Inferior parietal cortex (tissue), 1 donor: ENCODE measurements around the gene MYO6.

Source experiments
- DNase-seq: peaks from one replicate; pipeline ENCODE4 v3.0.0-alpha.2; 2016; ENCODE audit errors: extremely low spot score

MYO6 gene

DNA sequence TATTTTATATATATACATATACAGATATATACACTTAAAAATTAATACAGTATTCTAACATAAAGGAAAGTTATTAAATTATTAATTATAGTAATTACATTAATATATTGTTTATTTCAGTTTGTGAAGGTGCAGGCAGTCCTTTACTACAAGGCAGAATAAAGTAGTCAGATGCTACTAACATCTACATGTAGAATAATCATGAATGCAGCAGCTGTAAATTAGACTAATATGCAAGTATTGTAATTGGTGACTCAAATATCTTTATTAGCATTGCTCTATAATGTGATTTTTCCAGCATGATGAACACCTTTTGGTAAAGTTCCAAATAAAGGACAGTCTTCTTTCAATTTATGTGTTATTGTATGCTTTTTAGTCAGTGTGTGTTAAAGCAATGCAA is 17.3 kb downstream of the MYO6 start:
- no peak for DNase-seq

GRCh38 chr6:75770844-75771243 is 21.8 kb downstream of the MYO6 start:
- no peak for DNase-seq

- DNase-seq: no peak
These were observed 26.2 kb downstream of the MYO6 start for GRCh38 chr6:75775219-75775618.

DNA sequence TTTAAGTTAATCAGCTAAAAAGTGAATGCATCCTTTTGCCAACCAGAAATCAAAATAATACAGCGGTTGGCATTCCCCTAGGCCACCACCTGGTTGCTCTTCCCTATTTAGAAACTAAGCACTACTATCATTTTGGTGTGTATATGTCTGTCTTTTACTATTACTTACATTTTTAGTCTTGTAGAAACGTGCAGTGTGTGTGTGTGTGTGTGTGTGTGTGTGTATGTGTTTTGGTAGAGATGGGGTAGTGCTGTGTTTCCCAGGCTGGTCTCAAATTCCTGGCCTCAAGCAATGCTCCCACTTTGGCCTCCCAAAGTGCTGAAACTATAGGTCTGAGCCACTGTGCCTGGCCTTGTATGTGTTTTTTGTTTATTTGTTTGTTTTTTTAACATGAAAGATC is 27.4 kb downstream of the MYO6 start:
- no peak for DNase-seq

- DNase-seq: no peak
These were observed 29.7 kb downstream of the MYO6 start for GRCh38 chr6:75778757-75779156.

DNA sequence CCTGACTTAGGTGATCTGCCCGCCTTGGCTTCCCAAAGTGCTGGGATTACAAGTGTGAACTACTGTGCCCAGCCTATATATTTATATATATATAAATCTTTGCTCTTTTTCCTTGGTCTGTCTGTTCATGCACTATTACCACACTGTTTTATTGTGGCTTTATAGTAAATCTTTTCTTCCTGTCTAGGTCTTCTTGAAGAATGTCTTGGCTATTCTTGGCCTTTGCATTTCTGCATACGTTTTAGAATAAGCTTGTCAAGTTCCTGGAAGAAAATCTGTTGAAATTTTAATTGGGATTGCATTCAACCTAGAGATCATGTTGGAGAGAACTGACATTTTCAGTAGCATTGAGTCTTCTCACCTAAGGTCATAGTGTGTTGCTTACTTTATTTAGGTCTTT is 37.1 kb downstream of the MYO6 start:
- no peak for DNase-seq

DNA sequence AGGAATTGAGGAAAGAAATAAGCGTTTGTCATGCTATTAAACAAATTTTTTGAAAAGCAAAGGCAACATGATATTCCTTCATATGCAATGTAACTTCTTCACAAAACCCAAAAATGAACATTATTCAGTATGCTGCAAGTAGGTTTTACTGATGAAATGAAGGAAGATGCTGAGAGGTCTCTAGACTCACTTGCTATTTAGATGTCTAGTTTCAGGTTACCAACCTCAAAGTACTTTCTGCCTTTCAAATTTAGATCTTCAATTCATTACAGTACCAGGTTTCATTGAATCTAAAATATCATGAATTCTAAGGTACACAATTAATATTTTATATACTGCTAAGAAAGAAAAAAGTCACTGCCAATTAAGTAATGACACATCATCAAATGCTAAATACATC is 39.9 kb downstream of the MYO6 start:
- DNase-seq: no peak

- peak; percentile 54 for DNase-seq
These were observed 42.8 kb downstream of the MYO6 start for GRCh38 chr6:75791881-75792280.

DNA sequence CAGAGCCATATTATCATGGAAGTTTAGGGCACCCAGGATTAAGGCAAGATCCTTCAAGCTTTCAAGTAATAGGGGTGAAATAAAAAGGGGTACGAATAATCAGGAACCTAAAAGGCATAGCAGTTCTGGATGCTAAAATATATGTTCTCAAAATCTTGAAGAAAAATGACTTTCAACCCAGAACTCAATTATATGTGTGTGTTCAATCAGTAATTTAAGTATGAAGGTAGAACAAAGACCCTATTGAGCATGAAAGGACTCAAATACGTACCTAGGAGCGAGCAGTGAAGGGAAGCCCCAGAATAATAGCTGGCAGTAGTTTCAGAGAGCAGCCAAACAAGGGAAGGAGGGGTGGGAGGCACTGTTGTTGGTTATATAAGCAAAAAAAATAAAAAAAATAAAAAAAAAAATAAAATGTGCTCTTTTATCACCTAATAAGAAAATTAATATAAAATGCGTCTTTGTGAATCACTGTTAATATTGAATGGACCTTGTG is 45.4 kb downstream of the MYO6 start:
- peak; percentile 53 for DNase-seq

DNA sequence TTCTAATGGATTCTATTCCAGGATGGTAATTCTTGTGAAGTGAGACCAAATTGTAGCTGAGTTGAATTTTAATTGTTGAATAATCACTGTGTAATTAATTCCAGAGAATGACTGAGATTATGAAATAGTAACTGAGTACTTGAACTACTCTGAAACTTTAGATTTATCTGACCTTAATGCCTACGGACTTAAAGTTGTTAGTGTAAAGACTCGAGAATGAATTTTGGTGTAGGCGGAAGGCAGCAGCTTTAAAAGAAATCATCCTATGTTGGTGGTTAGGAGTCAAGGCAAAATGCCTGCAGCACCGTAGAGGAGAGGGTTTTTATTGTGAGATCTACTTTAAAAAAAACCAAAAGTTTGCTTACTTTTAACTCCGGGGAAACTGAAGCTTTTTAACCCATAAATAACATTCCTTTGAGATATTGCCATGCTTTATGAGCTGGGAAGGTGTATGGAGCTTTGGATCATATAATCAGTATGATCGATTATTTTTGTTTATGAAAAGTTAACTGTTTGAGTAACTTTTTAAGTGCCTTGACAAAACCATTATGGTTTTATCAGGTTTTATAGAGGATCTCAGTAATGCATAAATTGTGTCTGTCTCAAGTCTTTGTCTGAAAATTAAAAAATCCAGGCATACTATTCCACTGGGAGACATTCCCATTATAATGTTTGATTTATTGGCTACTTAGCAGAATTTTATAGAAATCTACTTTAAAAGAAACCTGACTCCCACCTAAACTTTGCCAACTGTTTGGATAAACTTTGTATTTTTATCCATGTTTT is 46.1 kb downstream of the MYO6 start:
- DNase-seq: peak; percentile 43

DNA sequence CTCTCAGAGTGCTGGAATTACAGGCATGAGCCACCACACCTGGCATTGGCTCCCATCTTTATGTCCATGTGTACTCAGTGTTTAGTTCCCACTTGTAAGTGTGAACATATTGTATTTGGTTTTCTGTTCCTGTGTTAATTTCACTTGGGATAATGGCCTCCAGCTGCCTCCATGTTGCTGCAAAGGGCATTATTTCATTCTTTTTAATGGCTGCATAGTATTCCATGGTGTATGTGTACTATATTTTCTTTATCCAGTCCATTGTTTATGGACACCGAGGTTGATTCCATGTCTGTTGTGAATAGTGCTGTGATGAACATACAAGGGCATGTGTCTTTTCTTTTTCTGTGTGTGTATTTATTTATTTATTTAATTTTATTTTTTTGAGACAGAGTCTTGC is 47.7 kb downstream of the MYO6 start:
- no peak for DNase-seq

GRCh38 chr6:75800133-75800532 is 51.1 kb downstream of the MYO6 start:
- no peak for DNase-seq

GRCh38 chr6:75800708-75801505 is 51.9 kb downstream of the MYO6 start:
- no peak for DNase-seq

DNA sequence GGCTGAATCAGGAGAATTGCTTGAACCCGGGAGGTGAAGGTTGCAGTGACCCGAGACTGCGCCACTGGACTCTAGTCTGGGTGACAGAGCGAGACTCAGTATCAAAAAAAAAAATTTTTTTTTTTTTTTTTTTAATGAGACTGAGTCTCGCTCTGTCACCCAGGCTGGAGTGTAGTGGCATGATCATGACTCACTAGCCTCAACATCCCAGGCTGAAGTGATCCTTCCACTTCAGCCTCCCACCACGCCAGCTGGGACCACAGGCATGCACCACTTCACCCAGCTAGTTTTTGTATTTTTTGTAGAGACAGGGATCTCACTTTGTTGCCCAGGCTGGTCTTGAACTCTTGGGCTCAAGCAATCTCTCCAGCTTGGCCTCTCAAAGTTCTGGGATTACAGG is 53.3 kb downstream of the MYO6 start:
- DNase-seq: no peak

DNA sequence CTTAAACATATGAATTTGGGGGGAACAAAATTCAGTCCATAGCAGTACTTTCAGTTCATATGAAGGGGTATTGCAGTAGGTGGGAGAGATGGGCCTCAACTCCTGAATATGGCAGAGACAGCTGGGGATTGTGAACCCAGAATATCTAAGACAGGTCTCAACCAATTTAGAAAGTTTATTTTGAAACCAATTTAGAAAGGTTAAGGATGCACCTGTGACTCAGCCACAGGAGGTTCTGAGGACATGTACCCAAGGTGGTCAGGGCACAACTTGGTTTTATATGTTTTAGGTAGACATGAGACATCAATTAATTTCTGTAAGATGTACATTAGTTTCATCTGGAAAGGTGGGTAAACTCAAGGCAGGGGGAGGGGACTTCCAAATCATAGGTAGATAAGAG is 59.5 kb downstream of the MYO6 start:
- DNase-seq: no peak

- no peak for DNase-seq
These were observed 63.5 kb downstream of the MYO6 start for GRCh38 chr6:75812560-75812959.

GRCh38 chr6:75813476-75814250 is 64.6 kb downstream of the MYO6 start:
- no peak for DNase-seq

GRCh38 chr6:75815756-75816155 is 66.7 kb downstream of the MYO6 start:
- DNase-seq: no peak

DNA sequence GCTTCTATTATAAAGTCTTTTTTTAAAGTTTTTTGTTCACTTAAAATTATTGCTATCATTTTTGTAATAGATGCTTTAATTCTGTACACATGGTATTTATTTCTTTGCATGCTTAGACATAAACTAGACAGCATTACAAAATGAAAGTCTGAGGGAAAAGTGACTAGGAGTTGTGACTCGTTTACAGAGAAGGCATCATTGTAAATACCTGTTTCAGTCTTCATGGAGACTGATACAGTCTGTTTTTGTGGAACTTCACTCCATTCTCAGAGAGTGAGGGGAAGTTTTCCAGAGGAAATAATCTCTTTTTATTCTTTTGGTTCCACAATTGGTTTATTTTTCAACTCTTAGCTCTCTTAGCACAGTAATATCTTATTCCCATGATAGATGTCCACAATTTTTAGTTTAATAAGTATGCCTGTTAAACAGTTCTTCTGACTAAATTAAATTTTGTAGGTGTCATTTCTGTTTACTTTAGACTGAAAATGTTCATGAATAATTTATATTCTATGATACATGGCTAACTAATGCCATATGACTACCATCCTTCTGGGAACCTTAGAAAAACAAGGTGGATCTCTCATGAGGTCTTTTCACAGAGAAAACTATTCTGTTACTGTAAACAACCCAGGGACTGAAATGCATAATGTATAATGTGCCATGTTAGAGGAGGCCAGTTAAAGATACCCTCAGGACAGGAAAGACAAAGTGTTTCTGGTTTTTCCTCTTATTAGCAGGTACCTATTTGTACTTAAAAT is 69.2 kb downstream of the MYO6 start:
- DNase-seq: no peak

- no peak for DNase-seq
These were observed 70.9 kb downstream of the MYO6 start for GRCh38 chr6:75819776-75820487.

- no peak for DNase-seq
These were observed 75.1 kb downstream of the MYO6 start for GRCh38 chr6:75824160-75824559.
